CD4-positive, alpha-beta T cell treated with Interleukin-4 for 4 hours (primary cell): Measurements from ENCODE around the gene TMEM232.

Experiments
- DNase-seq: peaks from one replicate; pipeline ENCODE4 v3.0.0-alpha.2; 2020

TMEM232 gene

DNA sequence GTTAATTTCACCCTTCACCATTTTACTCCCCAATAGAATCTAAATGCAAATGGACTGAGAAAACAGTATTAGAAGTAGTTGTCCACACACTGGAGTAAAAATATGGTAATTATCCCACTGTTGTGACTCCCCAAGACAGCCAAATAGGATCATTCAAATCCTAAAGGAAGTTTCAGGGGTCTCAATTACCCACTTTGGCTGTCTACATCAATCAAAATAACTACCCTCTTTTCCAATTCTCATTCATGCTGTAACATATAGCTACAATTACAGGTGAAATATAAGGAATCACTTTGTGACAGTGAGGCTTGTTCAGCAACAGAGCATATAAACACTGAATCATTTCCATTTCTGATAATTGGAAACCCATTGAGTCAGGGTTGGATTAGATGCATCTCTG, 220.1 kb downstream of the TMEM232 start:
- no peak for DNase-seq

GRCh38 chr5:110496276-110496675, 230.2 kb downstream of the TMEM232 start:
- DNase-seq = no peak

- no peak for DNase-seq
Measured at GRCh38 chr5:110492446-110492845, 234.0 kb downstream of the TMEM232 start.

GRCh38 chr5:110478895-110479294, 247.6 kb downstream of the TMEM232 start:
- no peak for DNase-seq

GRCh38 chr5:110477911-110478310, 248.6 kb downstream of the TMEM232 start:
- no peak for DNase-seq

GRCh38 chr5:110476164-110476563, 250.3 kb downstream of the TMEM232 start:
- DNase-seq = no peak

GRCh38 chr5:110475529-110475928, 250.9 kb downstream of the TMEM232 start:
- DNase-seq = no peak

- DNase-seq = no peak
Measured at GRCh38 chr5:110469486-110469885, 257.0 kb downstream of the TMEM232 start.

DNA sequence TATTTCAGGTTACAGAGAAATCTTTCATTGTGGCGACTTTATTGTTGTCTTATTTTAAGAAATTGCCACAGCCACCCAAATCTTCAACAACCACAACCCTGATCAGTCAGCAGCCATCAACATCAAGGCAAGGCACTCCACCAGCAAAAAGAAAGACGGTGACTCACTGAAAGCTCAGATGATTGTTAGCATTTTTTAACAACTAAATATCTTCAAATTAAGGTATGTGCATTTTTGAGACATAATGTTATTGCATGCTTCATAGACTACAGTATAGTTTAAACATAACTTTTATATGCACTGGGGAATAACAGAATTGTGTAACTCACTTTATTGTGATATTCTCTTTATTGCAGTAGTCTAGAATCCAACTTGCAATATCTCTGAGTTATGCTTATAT, 263.4 kb downstream of the TMEM232 start:
- DNase-seq = no peak

DNA sequence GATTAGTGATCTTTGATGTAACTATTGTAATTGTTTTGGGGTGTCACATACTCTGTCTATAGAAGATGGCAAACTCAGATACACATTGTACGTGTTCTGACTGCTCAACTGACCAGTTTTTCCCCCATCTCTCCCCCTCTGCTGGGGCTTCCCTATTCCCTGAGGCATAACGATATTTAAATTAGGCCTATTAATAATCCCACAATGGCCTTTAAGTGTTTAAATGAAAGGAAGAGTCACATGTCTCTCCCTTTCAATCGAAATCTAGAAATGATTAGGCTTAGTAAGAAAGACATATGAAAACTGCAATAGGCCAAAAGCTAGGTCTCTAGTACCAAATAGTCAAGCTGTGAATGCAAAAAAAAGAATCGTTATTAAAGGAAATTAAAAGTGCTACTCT, 265.6 kb downstream of the TMEM232 start:
- no peak for DNase-seq

DNA sequence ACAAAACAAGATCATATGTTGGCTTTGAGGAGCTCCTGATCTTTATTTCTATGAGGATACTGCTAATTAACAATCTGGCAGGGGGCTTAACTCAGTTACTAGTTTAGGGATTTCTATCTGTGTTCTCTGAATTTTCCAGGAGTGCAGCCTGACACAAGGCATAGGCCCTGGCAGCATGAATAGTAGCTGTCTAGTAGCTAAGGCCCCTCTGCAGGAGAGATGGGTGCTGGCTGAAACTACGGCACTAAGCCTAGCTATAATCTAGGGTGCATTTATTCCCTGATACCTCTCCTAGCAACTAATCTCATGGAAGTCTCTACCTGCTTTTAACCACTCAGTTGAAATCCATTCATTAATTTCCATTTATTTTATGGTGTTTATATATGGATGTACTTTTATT, 268.2 kb downstream of the TMEM232 start:
- no peak for DNase-seq

GRCh38 chr5:110442856-110443255, 283.6 kb downstream of the TMEM232 start:
- no peak for DNase-seq

- DNase-seq = no peak
Measured at GRCh38 chr5:110441035-110441434, 285.4 kb downstream of the TMEM232 start.

- DNase-seq = no peak
Measured at GRCh38 chr5:110440058-110440457, 286.4 kb downstream of the TMEM232 start.

DNA sequence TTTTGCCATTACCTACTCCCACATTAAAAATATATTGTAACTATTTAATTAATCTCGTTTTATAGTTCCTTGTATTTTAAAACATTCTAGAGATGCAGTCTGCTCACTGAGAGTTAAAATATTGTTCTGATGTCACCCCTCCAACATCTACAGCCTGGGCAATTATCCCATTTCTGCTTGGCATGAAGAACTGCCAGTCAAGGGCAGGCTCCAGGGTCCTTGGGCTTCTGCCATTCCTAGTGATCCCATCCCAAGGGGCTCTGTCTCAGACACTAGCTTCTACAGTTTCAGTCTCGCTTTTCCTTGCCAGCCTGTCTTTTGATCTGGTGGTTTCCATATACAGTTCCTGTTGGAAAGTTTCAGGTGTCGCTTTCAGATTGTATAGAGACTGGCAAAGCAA, 287.2 kb downstream of the TMEM232 start:
- no peak for DNase-seq

DNA sequence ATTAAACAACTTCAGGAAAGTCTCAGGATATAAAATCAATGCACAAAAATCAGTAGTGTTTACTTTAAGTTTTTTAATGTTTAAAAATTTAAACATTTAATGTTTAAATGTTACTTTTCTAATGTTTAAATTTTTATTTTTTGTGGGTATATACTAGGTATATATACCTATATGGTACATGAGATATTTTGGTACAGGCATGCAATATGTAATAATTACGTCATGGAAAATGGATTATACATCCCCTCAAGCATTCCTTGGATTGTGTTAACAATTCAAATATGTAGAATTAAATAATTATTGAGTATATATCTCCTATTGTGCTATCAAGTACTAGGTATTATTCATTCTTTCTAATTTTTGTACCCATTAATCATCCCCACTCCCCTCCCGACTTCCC, 291.3 kb downstream of the TMEM232 start:
- no peak for DNase-seq

- DNase-seq = no peak
Measured at GRCh38 chr5:110431603-110432002, 294.9 kb downstream of the TMEM232 start.

DNA sequence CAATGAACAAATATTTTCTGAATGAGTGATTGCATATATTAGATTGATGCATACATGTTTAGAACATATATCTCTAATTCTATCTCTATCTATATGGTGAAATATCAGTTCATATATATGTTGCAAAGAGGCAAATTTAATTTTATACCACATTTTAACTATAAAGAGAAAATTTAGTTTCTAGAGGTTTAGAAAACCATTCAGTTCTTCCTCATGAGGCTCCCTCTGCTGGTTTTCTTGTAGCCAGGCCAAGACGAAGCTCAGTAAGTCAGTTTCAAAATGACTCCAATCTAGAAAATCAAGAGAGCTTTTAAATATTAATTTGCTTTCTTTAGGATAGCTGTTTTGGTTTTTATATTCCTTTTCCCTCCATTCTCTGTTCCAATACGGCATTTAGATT, 312.1 kb downstream of the TMEM232 start:
- no peak for DNase-seq

GRCh38 chr5:110413856-110414255, 312.6 kb downstream of the TMEM232 start:
- no peak for DNase-seq

GRCh38 chr5:110409571-110409970, 316.9 kb downstream of the TMEM232 start:
- DNase-seq = no peak

DNA sequence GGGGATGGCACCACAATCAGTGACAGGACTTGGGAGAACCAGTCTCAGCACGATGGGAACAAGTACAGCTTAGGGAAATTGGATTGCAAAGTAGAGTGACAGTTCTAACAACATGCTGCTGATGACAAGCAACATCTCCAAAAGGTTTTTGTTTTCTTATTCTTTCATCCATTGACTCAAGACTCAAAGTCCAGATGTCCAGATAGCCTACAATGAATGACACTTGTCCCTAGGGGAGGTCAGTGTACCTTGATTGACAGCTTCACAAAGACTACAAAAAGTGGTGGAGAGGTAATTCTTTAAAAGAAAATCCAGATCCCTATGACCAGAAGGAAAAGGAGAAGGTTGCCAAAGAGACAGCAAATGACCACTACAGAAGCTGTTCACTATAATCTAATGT, 323.9 kb downstream of the TMEM232 start:
- no peak for DNase-seq

DNA sequence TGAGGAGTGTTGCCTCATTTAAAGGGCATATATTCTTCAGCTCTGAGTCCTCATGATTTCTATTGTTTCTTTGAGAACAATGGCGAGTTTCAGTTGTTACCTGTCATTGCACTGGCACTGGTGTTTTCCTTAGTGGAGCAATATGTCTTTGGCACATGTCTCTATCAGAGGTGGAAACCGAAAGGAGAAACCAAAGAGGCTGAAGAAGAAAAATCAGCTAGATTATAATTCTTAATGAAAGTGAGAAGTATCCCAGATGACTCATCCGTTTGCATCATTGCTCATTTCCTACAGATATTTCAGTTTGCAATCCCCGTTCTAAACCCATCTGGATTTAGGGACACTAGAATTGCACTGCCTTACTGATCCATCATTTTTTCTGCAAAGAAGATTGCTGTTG, 324.6 kb downstream of the TMEM232 start:
- DNase-seq = no peak

- DNase-seq = no peak
Measured at GRCh38 chr5:110398951-110399350, 327.5 kb downstream of the TMEM232 start.

- DNase-seq = no peak
Measured at GRCh38 chr5:110397281-110397680, 329.2 kb downstream of the TMEM232 start.

DNA sequence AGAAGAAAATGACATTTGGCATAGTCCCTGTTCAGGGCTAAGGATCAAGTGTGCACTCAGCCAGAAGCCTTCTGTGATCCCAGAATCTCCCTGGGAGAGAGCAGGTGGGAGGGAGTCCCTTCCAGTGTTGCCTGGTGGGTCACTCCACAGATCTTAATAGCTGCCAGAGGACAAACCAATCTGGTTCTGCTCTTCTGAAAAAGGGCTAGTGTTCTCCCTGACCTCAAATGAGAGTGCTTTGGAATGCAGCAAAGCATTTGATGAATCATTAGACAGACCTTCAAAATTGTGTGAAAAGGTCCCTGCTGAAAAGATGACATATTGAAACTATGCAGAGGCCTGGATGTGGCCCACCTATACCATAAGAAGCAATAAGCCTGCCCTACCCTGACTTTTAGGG, 339.7 kb downstream of the TMEM232 start:
- no peak for DNase-seq

DNA sequence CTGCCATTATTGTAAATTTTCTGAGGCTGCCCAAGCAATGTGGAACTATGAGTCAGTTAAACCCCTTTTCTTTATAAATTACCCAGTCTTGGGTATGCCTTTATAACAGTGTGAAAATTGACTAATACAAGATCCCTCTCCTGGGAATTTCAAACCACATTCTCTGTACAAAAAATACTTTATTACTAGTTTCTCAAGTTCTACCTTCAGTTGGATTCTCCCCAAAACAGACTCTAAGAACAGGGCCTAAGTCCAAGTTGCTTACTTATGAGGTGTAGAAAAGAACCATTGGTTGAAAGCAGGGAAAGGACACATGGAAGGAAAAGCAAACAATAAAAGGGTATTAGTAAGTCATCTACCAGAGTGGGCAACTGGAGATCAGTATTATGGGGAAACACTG, 343.2 kb downstream of the TMEM232 start:
- DNase-seq = no peak
